Measurements from ENCODE around the gene RIT1. TPM values are rescaled to one million over a fixed set of nuclear protein-coding genes. Genes with fewer than 3 reads are reported as not detected.

Gene RIT1
- total RNA-seq, 1 experiment from 2014 or later, result 27.2 TPM

DNA sequence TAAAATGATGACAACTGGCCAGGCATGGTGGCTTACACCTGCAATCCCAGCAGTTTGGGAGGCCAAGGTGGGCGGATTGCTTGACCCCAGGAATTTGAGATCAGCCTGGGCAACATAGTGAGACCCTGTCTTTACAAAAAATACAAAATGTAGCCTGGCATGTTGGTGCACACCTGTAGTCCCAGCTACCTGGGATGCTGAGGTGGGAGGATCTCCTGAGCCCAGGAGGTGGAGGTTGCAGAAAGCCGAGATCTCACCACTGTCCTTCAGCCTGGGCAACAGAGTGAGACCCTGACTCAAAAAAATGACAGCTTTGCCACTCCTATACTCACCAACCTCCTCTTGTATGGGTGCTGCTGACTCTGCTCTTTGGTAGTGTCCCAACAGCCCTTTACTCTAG lies 33.2 kb downstream of the RIT1 start:
- TF ChIP-seq, protein P1, sequence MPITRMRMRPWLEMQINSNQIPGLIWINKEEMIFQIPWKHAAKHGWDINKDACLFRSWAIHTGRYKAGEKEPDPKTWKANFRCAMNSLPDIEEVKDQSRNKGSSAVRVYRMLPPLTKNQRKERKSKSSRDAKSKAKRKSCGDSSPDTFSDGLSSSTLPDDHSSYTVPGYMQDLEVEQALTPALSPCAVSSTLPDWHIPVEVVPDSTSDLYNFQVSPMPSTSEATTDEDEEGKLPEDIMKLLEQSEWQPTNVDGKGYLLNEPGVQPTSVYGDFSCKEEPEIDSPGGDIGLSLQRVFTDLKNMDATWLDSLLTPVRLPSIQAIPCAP (CRISPR knock-in tag; IDR thresholded peaks at IDR 0.05), result no peak
- TF ChIP-seq CTCF (IDR thresholded peaks at IDR 0.05) (no peak), ATF1 (CRISPR knock-in tag; IDR thresholded peaks at IDR 0.05) (no peak), CREM (CRISPR knock-in tag; IDR thresholded peaks at IDR 0.05) (no peak), ZNF121 (CRISPR knock-in tag; IDR thresholded peaks at IDR 0.05) (peak; percentile 63; the same call in 1 of the 2 replicates), JAZF1 (CRISPR knock-in tag; IDR thresholded peaks at IDR 0.05) (no peak)
- TF ChIP-seq, protein P2, sequence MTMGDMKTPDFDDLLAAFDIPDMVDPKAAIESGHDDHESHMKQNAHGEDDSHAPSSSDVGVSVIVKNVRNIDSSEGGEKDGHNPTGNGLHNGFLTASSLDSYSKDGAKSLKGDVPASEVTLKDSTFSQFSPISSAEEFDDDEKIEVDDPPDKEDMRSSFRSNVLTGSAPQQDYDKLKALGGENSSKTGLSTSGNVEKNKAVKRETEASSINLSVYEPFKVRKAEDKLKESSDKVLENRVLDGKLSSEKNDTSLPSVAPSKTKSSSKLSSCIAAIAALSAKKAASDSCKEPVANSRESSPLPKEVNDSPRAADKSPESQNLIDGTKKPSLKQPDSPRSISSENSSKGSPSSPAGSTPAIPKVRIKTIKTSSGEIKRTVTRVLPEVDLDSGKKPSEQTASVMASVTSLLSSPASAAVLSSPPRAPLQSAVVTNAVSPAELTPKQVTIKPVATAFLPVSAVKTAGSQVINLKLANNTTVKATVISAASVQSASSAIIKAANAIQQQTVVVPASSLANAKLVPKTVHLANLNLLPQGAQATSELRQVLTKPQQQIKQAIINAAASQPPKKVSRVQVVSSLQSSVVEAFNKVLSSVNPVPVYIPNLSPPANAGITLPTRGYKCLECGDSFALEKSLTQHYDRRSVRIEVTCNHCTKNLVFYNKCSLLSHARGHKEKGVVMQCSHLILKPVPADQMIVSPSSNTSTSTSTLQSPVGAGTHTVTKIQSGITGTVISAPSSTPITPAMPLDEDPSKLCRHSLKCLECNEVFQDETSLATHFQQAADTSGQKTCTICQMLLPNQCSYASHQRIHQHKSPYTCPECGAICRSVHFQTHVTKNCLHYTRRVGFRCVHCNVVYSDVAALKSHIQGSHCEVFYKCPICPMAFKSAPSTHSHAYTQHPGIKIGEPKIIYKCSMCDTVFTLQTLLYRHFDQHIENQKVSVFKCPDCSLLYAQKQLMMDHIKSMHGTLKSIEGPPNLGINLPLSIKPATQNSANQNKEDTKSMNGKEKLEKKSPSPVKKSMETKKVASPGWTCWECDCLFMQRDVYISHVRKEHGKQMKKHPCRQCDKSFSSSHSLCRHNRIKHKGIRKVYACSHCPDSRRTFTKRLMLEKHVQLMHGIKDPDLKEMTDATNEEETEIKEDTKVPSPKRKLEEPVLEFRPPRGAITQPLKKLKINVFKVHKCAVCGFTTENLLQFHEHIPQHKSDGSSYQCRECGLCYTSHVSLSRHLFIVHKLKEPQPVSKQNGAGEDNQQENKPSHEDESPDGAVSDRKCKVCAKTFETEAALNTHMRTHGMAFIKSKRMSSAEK (CRISPR knock-in tag; IDR thresholded peaks at IDR 0.05; ENCODE audit: borderline replicate concordance), result no peak
- TF ChIP-seq, protein P3, sequence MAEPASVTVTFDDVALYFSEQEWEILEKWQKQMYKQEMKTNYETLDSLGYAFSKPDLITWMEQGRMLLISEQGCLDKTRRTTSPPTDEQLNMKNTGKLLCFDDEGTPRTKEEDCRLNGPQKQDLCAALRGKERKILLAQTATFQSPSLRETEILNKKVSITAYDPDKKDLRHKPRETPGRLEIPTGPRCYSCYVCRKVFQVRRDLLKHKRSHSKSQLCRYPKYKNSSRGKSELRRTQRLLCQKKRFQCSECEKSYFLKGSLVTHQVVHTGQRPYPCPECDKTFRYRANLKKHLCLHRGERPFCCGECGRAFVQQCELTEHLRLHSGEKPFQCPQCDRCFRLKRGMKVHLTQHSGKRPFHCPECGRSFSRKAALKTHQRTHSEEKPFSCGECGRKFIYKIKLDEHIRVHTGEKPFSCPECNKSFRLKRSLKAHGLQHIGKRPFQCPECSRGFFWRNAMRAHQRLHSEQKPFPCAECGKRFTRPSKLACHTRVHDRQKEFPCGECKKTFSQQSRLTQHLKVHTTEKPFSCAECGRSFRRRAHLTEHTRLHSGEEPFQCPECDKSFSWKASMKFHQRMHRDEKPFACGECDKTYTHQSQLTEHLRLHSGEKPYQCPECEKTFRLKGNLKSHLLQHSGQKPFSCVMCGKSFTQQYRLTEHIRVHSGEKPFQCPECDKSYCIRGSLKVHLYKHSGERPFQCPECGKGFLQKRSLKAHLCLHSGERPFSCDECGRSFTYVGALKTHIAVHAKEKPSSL (CRISPR knock-in tag; conservative IDR thresholded peaks at IDR 0.05), result no peak
- no peak overlapping the region for H3K27ac Mint-ChIP-seq
- no peaks in the 10 kb centered on the region for H3K4me1 Mint-ChIP-seq
- H3K36me3 Mint-ChIP-seq, result no peaks in the 10 kb centered on the region
- ATAC-seq (no peak), DNase-seq (ENCODE audit: low spot score) (no peak)
- ChIA-PET CTCF (no interaction called here), POLR2A (interaction anchor here (0.7 kb wide), 1 partner anchor 30 kb away, joined by 3 read pairs; no protein-coding TSS in a partner anchor)
- no peaks in the 10 kb centered on the region for H3K27me3 Mint-ChIP-seq (ENCODE audit: low read depth)
- H3K4me3 Mint-ChIP-seq, result no peak overlapping the region
- no peaks in the 10 kb centered on the region for H3K9me3 Mint-ChIP-seq

DNA sequence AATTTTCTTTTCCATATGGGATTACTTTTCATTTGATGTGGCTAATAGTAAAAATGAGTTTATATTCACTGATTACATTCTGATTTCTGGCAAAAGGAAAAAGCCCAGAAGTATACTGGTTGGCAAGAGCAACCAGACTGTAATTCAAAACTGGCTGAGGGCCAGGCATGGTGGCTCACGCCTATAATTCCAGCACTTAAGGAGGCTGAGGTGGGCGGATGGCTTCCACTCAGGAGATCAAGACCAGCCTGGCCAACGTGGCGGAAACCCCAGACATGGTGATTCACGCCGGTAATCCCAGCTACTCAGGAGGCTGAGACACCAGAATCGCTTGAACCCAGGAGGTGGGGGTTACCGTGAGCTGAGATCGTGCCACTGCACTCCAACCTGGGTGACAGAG lies 37.3 kb downstream of the RIT1 start:
- no peak for DNase-seq (ENCODE audit: low spot score)
- H3K36me3 Mint-ChIP-seq, result no peaks in the 10 kb centered on the region
- POLR2A ChIA-PET, result no interaction called here
- H3K4me3 Mint-ChIP-seq, result no peak overlapping the region
- H3K4me1 Mint-ChIP-seq, result no peaks in the 10 kb centered on the region
- H3K27ac Mint-ChIP-seq, result no peak overlapping the region
- no peaks in the 10 kb centered on the region for H3K27me3 Mint-ChIP-seq (ENCODE audit: low read depth)
- ATAC-seq, result no peak
- TF ChIP-seq ZNF671 (CRISPR knock-in tag; IDR thresholded peaks at IDR 0.05), result no peak
- no peak for TF ChIP-seq ELF4 (CRISPR knock-in tag; IDR thresholded peaks at IDR 0.05; ENCODE audit: low read depth)
- TF ChIP-seq MAX (CRISPR knock-in tag; IDR thresholded peaks at IDR 0.05), result no peak
- TF ChIP-seq, protein P4, sequence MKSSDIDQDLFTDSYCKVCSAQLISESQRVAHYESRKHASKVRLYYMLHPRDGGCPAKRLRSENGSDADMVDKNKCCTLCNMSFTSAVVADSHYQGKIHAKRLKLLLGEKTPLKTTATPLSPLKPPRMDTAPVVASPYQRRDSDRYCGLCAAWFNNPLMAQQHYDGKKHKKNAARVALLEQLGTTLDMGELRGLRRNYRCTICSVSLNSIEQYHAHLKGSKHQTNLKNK (CRISPR knock-in tag; IDR thresholded peaks at IDR 0.05), result no peak
- no peak for TF ChIP-seq FOXK1 (CRISPR knock-in tag; IDR thresholded peaks at IDR 0.05)
- no peak for TF ChIP-seq CREB1 (CRISPR knock-in tag; IDR thresholded peaks at IDR 0.05)
- no peak for TF ChIP-seq ZBTB21 (CRISPR knock-in tag; IDR thresholded peaks at IDR 0.05; ENCODE audit: borderline replicate concordance)
- TF ChIP-seq ZNF423 (CRISPR knock-in tag; IDR thresholded peaks at IDR 0.05), result no peak
- TF ChIP-seq ZNF219 (CRISPR knock-in tag; IDR thresholded peaks at IDR 0.05; ENCODE audit: borderline replicate concordance), result no peak
- no peak for TF ChIP-seq NR2C2 (CRISPR knock-in tag; IDR thresholded peaks at IDR 0.05)
- no peak for TF ChIP-seq ZNF416 (CRISPR knock-in tag; IDR thresholded peaks at IDR 0.05)
- TF ChIP-seq KAT7 (CRISPR knock-in tag; IDR thresholded peaks at IDR 0.05; ENCODE audit: borderline replicate concordance), result no peak
- no peak for TF ChIP-seq RORB (CRISPR knock-in tag; IDR thresholded peaks at IDR 0.05)
- TF ChIP-seq ATF1 (CRISPR knock-in tag; IDR thresholded peaks at IDR 0.05), result no peak
- no peaks in the 10 kb centered on the region for H3K9me3 Mint-ChIP-seq
- CTCF ChIA-PET, result no interaction called here

All from WTC11 (cell line).